KMS-11 (cell line): Measurements from ENCODE around the gene GGACT.

Source experiments
- H2AFZ ChIP-seq: fragments of 200-600 bp; sonication (generic); 2 replicates; pipeline ENCODE4 v1.6.1; 2016; ENCODE audit warnings: antibody characterized with exemption, mixed run types, low read depth
- H3K27ac ChIP-seq: fragments of 200-600 bp; sonication (generic); 2 replicates; pipeline ENCODE4 v1.6.1; 2016; ENCODE audit warnings: mild to moderate bottlenecking, mixed run types
- H3K27me3 ChIP-seq: fragments of 200-600 bp; sonication (generic); 2 replicates; pipeline ENCODE4 v1.6.1; 2017; ENCODE audit warnings: mild to moderate bottlenecking, low read depth, mixed run types, moderate library complexity; ENCODE audit not compliant: insufficient read depth
- H3K36me3 ChIP-seq: fragments of 200-600 bp; sonication (generic); 2 replicates; pipeline ENCODE4 v1.6.1; 2017; ENCODE audit warnings: mild to moderate bottlenecking, mixed run types; ENCODE audit not compliant: insufficient read depth
- H3K4me1 ChIP-seq: fragments of 200-600 bp; sonication (generic); 2 replicates; pipeline ENCODE4 v1.6.1; 2016; ENCODE audit warnings: mild to moderate bottlenecking, low read depth, mixed run types; ENCODE audit not compliant: poor library complexity, severe bottlenecking
- H3K4me2 ChIP-seq: fragments of 200-600 bp; sonication (generic); 2 replicates; pipeline ENCODE4 v1.7.0; 2016; ENCODE audit warnings: mild to moderate bottlenecking, mixed run types
- H3K4me3 ChIP-seq: fragments of 200-600 bp; sonication (generic); IDR thresholded peaks from 2 replicates; pipeline ENCODE4 v1.6.1; 2017; ENCODE audit warnings: low read depth, low read length, mixed read lengths; ENCODE audit not compliant: insufficient read depth
- H3K79me2 ChIP-seq: fragments of 200-600 bp; sonication (generic); 2 replicates; pipeline ENCODE4 v1.6.1; 2016; ENCODE audit warnings: low read depth, mixed run types; ENCODE audit not compliant: insufficient read depth
- H3K9ac ChIP-seq: fragments of 200-600 bp; sonication (generic); 2 replicates; pipeline ENCODE4 v1.6.1; 2016; ENCODE audit warnings: mild to moderate bottlenecking, mixed run types
- H4K20me1 ChIP-seq: fragments of 200-600 bp; sonication (generic); 2 replicates; pipeline ENCODE4 v1.6.1; 2016; ENCODE audit warnings: mild to moderate bottlenecking, mixed run types; ENCODE audit not compliant: insufficient read depth
- CTCF ChIP-seq: fragments of 200-600 bp; sonication (generic); conservative IDR thresholded peaks from 2 replicates; pipeline ENCODE4 v1.6.1; 2017; ENCODE audit warnings: low read depth, mild to moderate bottlenecking, antibody characterized with exemption, low read length, moderate library complexity, mixed read lengths

Gene GGACT

GRCh38 chr13:100523981-100524386 lies 64.6 kb downstream of the GGACT start:
- Histone ChIP-seq H3K9ac (no peak overlapping the region), H3K4me1 (peaks cover 3% of the 10 kb centered on the region), H3K27ac (no peak overlapping the region)

GRCh38 chr13:100523411-100523810 lies 65.2 kb downstream of the GGACT start:
- no peaks in the 10 kb centered on the region for H4K20me1 ChIP-seq
- H3K79me2 ChIP-seq: no peaks in the 10 kb centered on the region
- no peak overlapping the region for H3K27ac ChIP-seq
- no peak overlapping the region for H3K4me3 ChIP-seq
- no peak overlapping the region for H3K9ac ChIP-seq
- no peaks in the 10 kb centered on the region for H3K27me3 ChIP-seq
- H3K4me2 ChIP-seq: no peak overlapping the region
- H3K36me3 ChIP-seq: no peaks in the 10 kb centered on the region
- H2AFZ ChIP-seq: no peak overlapping the region
- peaks cover 9% of the 10 kb centered on the region for H3K4me1 ChIP-seq
- TF ChIP-seq CTCF: no peak

More at GRCh38 chr13:100523981-100524386, 64.6 kb downstream of the GGACT start:
- Histone ChIP-seq H3K4me2 (no peak overlapping the region), H3K36me3 (no peaks in the 10 kb centered on the region), H3K27me3 (no peaks in the 10 kb centered on the region), H2AFZ (no peak overlapping the region), H3K4me3 (no peak overlapping the region), H4K20me1 (no peaks in the 10 kb centered on the region), H3K79me2 (no peaks in the 10 kb centered on the region)
- no peak for TF ChIP-seq CTCF

- Histone ChIP-seq H3K27ac (no peak overlapping the region), H3K79me2 (no peaks in the 10 kb centered on the region), H2AFZ (no peak overlapping the region), H3K4me1 (peaks cover 15% of the 10 kb centered on the region), H4K20me1 (no peaks in the 10 kb centered on the region), H3K36me3 (no peaks in the 10 kb centered on the region), H3K4me2 (no peak overlapping the region), H3K4me3 (no peak overlapping the region), H3K27me3 (no peaks in the 10 kb centered on the region), H3K9ac (no peak overlapping the region)
- TF ChIP-seq CTCF: no peak
These were observed 65.8 kb downstream of the GGACT start for GRCh38 chr13:100522618-100523309.

- no peak overlapping the region for H3K4me2 ChIP-seq
- no peaks in the 10 kb centered on the region for H3K36me3 ChIP-seq
- no peak overlapping the region for H3K9ac ChIP-seq
- peaks cover 20% of the 10 kb centered on the region for H3K4me1 ChIP-seq
- H3K27ac ChIP-seq: no peak overlapping the region
- no peaks in the 10 kb centered on the region for H3K27me3 ChIP-seq
- no peak for TF ChIP-seq CTCF
- H3K79me2 ChIP-seq: no peaks in the 10 kb centered on the region
- H2AFZ ChIP-seq: no peak overlapping the region
- no peak overlapping the region for H3K4me3 ChIP-seq
- no peaks in the 10 kb centered on the region for H4K20me1 ChIP-seq
These were observed 66.6 kb downstream of the GGACT start for GRCh38 chr13:100521851-100522617.
